NT2/D1 (cell line): ENCODE data around the gene RIPOR3.

Experiments used
- YY1 ChIP-seq: IDR thresholded peaks from 2 replicates; pipeline ENCODE4 v1.6.1; 2011; ENCODE audit not compliant: insufficient read length, insufficient read depth
- ZNF274 ChIP-seq: IDR thresholded peaks from 2 replicates; pipeline ENCODE4 v1.6.1; 2011; ENCODE audit warnings: mild to moderate bottlenecking, low read depth, low read length

GRCh38 chr20:50635676-50636600 is 55.4 kb downstream of the RIPOR3 start:
- TF ChIP-seq ZNF274 (no peak), YY1 (no peak)
